Ishikawa (cell line): ENCODE data around the gene YES1.

Experiments
- CEBPB ChIP-seq: IDR thresholded peaks from 2 replicates; pipeline ENCODE4 v1.6.1; 2012
- CREB1 ChIP-seq: IDR thresholded peaks from 2 replicates; pipeline ENCODE4 v1.6.1; 2012; ENCODE audit warnings: low read depth
- EGR1 ChIP-seq: IDR thresholded peaks from 2 replicates; pipeline ENCODE4 v1.6.1; 2012
- EP300 ChIP-seq: IDR thresholded peaks from 2 replicates; pipeline ENCODE4 v1.6.1; 2012; ENCODE audit warnings: borderline replicate concordance
- FOXM1 ChIP-seq: IDR thresholded peaks from 2 replicates; pipeline ENCODE4 v1.6.1; 2012; ENCODE audit warnings: low read depth, borderline replicate concordance
- NFIC ChIP-seq: IDR thresholded peaks from 2 replicates; pipeline ENCODE4 v1.6.1; 2012
- RAD21 ChIP-seq: IDR thresholded peaks from 2 replicates; pipeline ENCODE4 v1.6.1; 2012; ENCODE audit warnings: low read depth
- REST ChIP-seq: IDR thresholded peaks from 2 replicates; pipeline ENCODE4 v1.6.1; 2012; ENCODE audit warnings: low read depth, mild to moderate bottlenecking
- TAF1 ChIP-seq: IDR thresholded peaks from 2 replicates; pipeline ENCODE4 v1.6.1; 2012; ENCODE audit warnings: low read depth, mild to moderate bottlenecking
- TCF12 ChIP-seq: IDR thresholded peaks from 2 replicates; pipeline ENCODE4 v1.6.1; 2012; ENCODE audit warnings: low read depth
- TEAD4 ChIP-seq: IDR thresholded peaks from 2 replicates; pipeline ENCODE4 v1.6.1; 2012
- YY1 ChIP-seq: IDR thresholded peaks from 2 replicates; pipeline ENCODE4 v1.6.1; 2012; ENCODE audit warnings: low read depth
- ZBTB7A ChIP-seq: IDR thresholded peaks from 2 replicates; pipeline ENCODE4 v1.6.1; 2012; ENCODE audit warnings: low read depth
- TF ChIP-seq, protein P1 (sequence below): IDR thresholded peaks from 2 replicates; pipeline ENCODE4 v1.6.1; 2012
- TF ChIP-seq, protein P2 (sequence below): IDR thresholded peaks from 2 replicates; pipeline ENCODE4 v1.6.1; 2012

Gene YES1

GRCh38 chr18:799943-800342 is 12.1 kb downstream of the YES1 start:
- TF ChIP-seq CEBPB: no peak
- TF ChIP-seq EP300: no peak
- no peak for TF ChIP-seq CREB1
- no peak for TF ChIP-seq TAF1
- TF ChIP-seq, protein P1, sequence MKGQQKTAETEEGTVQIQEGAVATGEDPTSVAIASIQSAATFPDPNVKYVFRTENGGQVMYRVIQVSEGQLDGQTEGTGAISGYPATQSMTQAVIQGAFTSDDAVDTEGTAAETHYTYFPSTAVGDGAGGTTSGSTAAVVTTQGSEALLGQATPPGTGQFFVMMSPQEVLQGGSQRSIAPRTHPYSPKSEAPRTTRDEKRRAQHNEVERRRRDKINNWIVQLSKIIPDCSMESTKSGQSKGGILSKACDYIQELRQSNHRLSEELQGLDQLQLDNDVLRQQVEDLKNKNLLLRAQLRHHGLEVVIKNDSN: no peak
- TF ChIP-seq EGR1: no peak
- no peak for TF ChIP-seq YY1
- TF ChIP-seq ZBTB7A: no peak
- TF ChIP-seq REST: no peak
- no peak for TF ChIP-seq TCF12
- TF ChIP-seq TEAD4: no peak
- TF ChIP-seq, protein P2, sequence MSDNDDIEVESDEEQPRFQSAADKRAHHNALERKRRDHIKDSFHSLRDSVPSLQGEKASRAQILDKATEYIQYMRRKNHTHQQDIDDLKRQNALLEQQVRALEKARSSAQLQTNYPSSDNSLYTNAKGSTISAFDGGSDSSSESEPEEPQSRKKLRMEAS: no peak
- no peak for TF ChIP-seq NFIC
- no peak for TF ChIP-seq RAD21
- no peak for TF ChIP-seq FOXM1

- no peak for TF ChIP-seq ZBTB7A
- TF ChIP-seq TAF1: no peak
- TF ChIP-seq EGR1: no peak
- no peak for TF ChIP-seq NFIC
- no peak for TF ChIP-seq TEAD4
- TF ChIP-seq RAD21: no peak
Observed at GRCh38 chr18:789397-789796, 22.6 kb downstream of the YES1 start.

DNA sequence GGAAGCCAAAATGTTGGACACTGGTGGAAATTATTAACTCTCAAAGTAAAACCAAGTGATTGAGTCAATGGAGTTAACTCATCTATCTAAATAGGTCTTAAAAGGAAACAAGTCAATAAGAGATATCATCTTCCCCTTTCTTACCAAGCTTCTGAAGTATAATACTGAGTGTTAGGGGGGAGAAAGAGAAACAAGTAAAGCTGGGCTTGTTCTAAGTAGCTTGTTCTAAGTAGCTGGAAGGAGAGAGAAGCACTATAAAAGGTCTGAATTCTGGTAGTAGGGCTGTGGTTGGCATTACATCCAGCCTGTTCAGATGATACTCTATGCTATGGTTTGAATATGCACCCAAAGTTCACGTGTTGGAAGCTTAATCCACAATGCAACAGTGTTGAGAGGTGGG is 26.8 kb downstream of the YES1 start:
- no peak for TF ChIP-seq FOXM1
- TF ChIP-seq TAF1: no peak
- no peak for TF ChIP-seq CREB1
- TF ChIP-seq YY1: no peak
- TF ChIP-seq TEAD4: no peak
- no peak for TF ChIP-seq NFIC
- no peak for TF ChIP-seq CEBPB
- TF ChIP-seq RAD21: no peak
- TF ChIP-seq ZBTB7A: no peak
- no peak for TF ChIP-seq EGR1
- no peak for TF ChIP-seq TCF12
- TF ChIP-seq, protein P2: no peak
- TF ChIP-seq EP300: no peak
- TF ChIP-seq REST: no peak
- TF ChIP-seq, protein P1: no peak

DNA sequence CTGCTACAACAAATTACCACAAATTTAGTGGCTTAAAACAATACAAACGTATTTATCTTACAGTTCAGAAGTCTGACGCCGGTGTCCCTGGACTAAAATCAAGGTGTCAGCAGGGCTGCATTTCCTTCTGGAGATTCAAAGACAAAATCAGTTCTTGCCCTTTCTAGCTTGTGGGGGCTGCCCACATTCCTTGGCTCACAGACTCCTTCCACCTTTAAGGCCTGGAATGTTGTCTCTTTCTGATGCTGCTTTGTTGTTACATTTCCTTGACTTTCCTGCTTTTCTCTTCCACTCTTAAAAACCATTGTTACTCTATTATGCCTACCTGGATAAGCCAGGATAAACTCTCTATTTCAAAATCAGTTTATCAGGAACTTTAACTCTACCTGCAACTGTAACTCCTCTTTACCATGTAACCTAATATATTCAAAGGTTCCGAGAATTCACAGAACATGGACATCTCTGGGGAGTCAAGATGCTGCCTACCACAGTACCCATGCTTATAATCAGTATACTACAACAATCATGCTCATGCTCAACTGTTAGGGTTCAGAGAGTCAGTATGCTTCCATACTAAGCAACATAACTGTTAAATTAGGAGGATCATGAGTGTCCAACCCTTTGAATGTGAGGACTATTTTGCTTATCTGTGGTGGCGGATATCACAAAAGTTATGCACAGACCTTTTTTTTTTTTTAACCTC is 27.4 kb downstream of the YES1 start:
- TF ChIP-seq TAF1 (no peak), EGR1 (no peak), EP300 (no peak)

DNA sequence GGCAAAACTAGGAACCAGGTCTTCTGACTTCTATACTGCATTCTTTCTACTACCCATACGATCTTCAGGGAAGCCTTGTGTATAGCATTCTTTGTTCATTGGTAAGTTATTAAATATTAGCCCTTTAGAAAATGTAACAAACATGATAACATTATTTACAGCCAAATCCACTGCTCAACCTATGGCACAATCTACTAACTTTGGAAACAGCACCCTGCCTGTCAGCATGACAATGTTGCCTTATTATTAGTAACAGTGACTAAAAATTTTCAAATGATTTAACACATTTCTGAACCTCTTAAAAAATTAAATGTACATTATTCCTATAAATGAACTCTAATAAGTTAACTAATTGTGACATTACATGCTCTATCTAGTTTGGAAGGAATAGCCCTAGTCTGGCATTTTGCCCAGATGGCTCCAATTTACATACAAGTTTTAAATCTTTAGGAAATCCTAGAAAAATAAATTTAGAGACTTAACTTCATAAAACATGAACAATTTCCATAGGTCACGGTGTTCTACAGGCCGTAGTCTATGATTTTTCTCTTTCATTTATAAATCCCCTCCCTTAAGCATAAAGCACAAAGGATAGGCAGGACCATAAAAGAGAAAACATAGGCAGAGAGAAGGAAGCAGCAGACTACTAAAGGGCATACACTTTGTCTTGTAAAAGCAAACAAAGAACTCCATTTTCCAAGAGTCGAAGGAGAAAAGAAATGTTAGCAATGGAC is 33.7 kb downstream of the YES1 start:
- TF ChIP-seq TCF12: no peak
- TF ChIP-seq, protein P2: no peak
- TF ChIP-seq TAF1: no peak
- no peak for TF ChIP-seq ZBTB7A
- no peak; the same call in 1 of the 2 replicates for TF ChIP-seq NFIC
- TF ChIP-seq CEBPB: no peak
- TF ChIP-seq RAD21: no peak
- no peak for TF ChIP-seq TEAD4
- TF ChIP-seq EGR1: no peak
- no peak for TF ChIP-seq EP300
